GM12875 (cell line): Measurements from ENCODE around the gene HTR3C.
"Not testable (repeated sequence)": the region's sequence is repeated elsewhere in the genome, so short reads cannot be mapped to it uniquely, and the experiment has no call there.

ENCODE experiments used
- H3K4me3 ChIP-seq: one replicate; pipeline ENCODE4 v1.5.1; 2011; ENCODE audit warnings: low read depth, low read length, control low read depth
- TF ChIP-seq, protein P1 (sequence below): IDR thresholded peaks from 2 replicates; pipeline ENCODE4 v1.5.1; 2011; ENCODE audit warnings: low read depth, mild to moderate bottlenecking, control low read depth, inconsistent platforms, low read length, moderate library complexity, borderline replicate concordance; ENCODE audit not compliant: insufficient read depth

HTR3C gene

GRCh38 chr3:184066211-184066610 lies 13.4 kb downstream of the HTR3C start:
- TF ChIP-seq, protein P1, sequence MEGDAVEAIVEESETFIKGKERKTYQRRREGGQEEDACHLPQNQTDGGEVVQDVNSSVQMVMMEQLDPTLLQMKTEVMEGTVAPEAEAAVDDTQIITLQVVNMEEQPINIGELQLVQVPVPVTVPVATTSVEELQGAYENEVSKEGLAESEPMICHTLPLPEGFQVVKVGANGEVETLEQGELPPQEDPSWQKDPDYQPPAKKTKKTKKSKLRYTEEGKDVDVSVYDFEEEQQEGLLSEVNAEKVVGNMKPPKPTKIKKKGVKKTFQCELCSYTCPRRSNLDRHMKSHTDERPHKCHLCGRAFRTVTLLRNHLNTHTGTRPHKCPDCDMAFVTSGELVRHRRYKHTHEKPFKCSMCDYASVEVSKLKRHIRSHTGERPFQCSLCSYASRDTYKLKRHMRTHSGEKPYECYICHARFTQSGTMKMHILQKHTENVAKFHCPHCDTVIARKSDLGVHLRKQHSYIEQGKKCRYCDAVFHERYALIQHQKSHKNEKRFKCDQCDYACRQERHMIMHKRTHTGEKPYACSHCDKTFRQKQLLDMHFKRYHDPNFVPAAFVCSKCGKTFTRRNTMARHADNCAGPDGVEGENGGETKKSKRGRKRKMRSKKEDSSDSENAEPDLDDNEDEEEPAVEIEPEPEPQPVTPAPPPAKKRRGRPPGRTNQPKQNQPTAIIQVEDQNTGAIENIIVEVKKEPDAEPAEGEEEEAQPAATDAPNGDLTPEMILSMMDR: no peak

DNA sequence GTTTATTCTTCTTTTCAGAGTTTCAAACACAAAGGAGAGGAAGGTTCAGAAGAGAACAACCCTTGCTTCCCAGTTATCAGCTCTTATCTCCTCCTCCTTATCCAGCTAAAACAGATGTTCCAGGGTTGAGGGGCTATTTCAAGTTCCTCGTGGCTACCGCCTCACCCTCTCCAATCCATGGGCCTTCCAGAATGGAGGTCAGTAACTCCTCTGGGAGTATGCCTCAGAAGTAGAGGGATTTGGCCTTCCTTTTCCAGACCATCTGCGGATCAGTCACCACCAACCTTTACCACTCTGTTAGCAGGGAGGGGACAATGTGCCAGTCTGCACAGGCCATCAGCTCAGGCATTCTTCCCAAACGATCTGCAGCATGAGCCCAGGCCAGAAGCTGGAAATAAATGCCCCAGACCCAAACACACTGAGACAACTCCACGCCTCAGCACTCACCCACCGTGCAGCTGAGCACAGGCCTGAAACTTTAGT lies 14.8 kb downstream of the HTR3C start:
- TF ChIP-seq, protein P1: no peak

More at GRCh38 chr3:184066211-184066610, 13.4 kb downstream of the HTR3C start:
- H3K4me3 ChIP-seq: no peak overlapping the region

DNA sequence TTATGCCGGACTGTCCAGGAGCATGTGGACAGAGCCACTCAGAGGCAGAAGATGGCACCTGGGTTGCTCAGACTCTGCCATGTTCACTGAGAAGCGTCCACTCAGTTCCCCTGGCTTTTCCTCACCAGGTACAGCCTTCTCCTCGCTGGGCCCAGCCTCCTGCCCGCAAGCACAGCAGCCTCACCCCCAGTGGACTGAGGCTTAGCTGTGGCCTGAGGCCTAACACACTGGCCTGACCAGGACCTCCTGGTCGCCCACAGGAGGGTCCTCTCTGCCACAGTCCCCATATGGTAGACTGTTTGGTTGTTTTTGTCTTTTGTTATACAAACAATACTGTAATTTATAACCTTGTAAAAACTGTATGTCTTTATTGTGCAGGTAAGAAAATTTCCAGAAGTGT lies 15.5 kb downstream of the HTR3C start:
- TF ChIP-seq, protein P1: no peak
- H3K4me3 ChIP-seq: no peak overlapping the region

More for the DNA sequence above, 14.8 kb downstream of the HTR3C start:
- no peak overlapping the region for H3K4me3 ChIP-seq

DNA sequence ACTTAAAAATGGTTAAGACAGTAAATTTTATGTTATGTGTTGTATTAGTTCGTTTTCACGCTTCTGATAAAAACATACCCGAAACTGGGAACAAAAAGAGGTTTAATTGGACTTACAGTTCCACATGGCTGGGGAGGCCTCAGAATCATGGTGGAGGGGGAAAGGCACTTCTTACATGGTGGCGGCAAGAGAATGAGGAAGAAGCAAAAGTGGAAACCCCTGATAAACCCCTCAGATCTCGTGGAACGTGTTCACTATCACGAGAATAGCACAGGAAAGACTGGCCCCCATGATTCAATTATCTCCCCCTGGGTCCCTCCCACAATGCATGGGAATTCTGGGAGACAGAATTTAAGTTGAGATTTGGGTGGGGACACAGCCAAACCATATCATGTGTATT lies 18.3 kb downstream of the HTR3C start:
- not testable (repeated sequence) for H3K4me3 ChIP-seq

DNA sequence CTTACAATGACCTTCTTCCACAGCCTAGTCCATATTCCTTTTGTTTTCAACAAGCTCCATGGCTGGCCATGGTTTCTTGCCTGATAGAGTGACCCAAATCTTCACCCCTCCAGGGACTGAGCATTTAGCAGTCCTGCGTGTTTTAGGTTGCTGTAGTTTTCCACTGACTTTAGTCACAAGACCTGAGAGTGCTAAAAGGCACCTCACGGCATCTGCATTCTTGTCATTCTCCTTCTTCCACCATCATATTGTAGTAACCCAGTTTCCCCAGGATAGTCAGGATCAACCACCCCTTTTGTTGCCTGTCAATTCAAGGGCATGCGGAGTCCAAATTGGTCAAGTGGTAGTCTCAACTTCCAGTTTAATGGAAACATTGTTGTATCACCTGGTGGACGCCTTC lies 20.8 kb downstream of the HTR3C start:
- TF ChIP-seq, protein P1: no peak
- no peak overlapping the region for H3K4me3 ChIP-seq

- no peak overlapping the region for H3K4me3 ChIP-seq
- TF ChIP-seq, protein P1: no peak
These were observed 23.1 kb downstream of the HTR3C start for GRCh38 chr3:184075901-184076300.

GRCh38 chr3:184077881-184078280 lies 25.0 kb downstream of the HTR3C start:
- H3K4me3 ChIP-seq: no peak overlapping the region
- TF ChIP-seq, protein P1: no peak

GRCh38 chr3:184078851-184079250 lies 26.0 kb downstream of the HTR3C start:
- no peak overlapping the region for H3K4me3 ChIP-seq
- TF ChIP-seq, protein P1: no peak
